GM12874 (cell line): Measurements from ENCODE around the gene NBEAL2.

Experiments used
- TF ChIP-seq, protein P1 (sequence below): IDR thresholded peaks from 2 replicates; pipeline ENCODE4 v1.5.1; 2011; ENCODE audit warnings: low read depth, mild to moderate bottlenecking, control low read depth, low read length, moderate library complexity; ENCODE audit not compliant: insufficient read depth

NBEAL2 gene

DNA sequence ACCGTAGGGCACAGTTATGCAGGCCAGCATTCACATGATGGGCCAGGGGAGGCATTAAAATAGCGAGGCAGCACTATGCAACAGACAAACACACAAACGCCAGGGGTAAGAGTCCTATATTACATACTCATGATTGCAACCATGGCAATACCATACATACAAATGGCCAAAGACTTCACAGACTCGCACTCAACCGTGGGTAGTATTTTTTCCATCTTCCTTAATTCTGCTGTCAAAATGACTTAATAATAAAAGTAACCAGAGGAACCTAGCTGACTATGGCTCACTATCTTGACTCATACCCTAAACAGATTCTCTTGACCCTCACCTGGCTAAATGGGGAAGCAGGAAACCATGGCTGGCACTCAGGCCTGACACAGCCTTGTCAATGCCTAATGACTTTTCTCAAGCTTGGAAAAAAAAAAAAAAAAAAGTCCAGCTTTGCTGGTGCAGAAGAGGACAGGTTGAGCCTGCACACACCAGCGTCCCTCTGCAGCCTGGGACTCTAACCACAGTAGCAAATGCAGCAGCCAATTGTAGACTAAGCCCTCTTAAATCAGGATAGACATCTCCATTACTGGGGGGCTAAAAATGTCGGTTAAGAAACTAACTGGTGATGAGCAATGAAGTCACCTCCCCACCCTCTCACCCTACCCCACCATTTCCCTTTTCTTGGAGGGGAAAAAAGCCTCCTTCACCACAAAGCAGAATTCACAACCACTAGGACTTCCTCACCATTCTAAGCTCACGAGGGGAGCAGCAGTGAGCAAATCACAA lies 26.0 kb upstream of the NBEAL2 start:
- TF ChIP-seq, protein P1, sequence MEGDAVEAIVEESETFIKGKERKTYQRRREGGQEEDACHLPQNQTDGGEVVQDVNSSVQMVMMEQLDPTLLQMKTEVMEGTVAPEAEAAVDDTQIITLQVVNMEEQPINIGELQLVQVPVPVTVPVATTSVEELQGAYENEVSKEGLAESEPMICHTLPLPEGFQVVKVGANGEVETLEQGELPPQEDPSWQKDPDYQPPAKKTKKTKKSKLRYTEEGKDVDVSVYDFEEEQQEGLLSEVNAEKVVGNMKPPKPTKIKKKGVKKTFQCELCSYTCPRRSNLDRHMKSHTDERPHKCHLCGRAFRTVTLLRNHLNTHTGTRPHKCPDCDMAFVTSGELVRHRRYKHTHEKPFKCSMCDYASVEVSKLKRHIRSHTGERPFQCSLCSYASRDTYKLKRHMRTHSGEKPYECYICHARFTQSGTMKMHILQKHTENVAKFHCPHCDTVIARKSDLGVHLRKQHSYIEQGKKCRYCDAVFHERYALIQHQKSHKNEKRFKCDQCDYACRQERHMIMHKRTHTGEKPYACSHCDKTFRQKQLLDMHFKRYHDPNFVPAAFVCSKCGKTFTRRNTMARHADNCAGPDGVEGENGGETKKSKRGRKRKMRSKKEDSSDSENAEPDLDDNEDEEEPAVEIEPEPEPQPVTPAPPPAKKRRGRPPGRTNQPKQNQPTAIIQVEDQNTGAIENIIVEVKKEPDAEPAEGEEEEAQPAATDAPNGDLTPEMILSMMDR: no peak

DNA sequence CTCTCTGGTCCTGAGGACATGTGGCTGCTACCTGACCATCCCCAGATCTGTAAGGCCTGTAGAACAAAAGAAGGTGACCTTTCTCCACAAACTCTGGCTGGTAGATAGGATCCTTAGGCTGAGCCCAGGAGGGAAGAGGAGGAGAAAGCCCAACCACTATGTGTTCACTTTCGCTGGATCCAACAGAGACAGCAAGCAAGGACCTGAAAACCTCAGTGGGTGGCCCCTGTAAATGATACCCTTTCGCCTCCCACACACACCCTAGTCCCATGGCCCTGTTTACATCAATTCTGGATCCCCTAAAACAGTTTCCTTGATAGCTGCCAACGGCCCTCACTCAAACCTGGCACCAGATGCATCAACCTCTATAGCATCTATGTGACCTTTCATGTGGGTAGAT lies 25.3 kb upstream of the NBEAL2 start:
- TF ChIP-seq, protein P1: no peak

DNA sequence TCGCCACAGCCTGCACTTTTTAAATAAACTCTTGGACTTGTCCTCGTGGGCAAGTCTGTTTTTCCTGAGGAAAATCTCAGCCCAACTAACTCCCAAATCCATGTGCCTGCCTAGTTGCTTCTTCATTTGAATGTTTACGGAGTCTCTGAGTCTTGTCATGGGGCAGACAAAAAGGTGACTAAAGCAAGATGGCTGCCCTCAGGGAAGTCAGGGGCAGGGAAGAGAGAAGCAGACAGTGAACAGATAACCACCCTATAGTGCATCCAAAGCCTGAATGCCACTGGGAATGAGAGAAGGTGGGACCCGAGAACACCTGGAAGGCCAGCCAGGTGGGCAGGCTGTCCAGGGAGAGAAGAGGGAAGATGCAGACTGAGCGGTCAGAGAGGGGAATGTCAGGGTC lies 24.3 kb upstream of the NBEAL2 start:
- TF ChIP-seq, protein P1: no peak

DNA sequence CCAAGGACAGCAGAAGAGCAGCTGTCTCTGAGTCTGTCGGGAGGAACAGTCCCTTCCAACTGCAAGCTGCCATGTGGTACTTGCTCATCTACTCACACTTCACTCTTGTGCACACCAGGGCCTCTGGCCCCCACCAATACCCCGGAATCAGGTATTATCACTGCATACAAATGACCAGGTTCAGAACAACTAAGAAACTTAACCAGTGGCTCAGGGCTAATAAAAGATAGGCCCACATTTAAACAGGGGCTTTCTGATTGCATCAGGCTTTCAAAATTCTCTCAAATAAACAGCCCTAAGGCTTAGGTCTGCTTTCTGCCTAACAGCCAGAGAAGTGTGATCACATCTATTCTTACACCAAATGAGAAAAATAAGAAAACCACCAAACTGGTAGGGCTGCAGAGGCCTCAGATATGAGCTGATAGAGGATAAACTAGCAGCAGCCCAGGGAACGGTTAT lies 23.6 kb upstream of the NBEAL2 start:
- TF ChIP-seq, protein P1: no peak

DNA sequence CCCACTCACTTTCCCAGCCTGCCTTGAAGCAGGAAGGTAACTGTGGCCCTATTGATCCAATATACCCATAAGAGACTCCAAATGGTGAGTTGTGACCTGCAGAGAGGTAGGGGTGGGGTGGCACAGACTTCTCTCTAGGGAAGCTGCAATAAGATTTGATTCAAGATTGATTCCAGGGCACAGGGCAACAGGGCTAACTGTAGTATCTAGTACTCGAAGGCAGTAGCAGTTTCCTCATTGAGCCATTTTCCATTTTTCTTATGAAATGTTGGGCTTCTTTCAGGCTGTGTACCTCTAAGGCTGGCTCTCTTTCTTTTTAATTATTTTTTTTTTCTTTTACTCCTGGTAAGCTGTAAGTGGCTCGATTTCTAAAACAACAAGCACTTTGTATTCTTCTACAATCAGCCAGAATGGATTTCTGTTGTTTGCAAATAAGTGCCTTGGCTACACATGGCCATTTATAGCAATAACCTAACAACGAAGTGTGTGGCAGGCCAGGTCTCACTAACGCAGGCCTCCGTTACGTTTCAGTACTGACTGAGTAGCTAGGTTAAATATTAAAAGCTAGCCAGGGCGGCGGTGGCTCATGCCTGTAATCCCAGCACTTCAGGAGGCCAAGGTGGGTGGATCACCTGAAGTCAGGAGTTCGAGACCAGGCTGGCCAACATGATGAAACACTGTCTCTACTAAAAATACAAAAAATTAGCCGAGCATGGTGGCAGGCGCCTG lies 22.2 kb upstream of the NBEAL2 start:
- TF ChIP-seq, protein P1: no peak

DNA sequence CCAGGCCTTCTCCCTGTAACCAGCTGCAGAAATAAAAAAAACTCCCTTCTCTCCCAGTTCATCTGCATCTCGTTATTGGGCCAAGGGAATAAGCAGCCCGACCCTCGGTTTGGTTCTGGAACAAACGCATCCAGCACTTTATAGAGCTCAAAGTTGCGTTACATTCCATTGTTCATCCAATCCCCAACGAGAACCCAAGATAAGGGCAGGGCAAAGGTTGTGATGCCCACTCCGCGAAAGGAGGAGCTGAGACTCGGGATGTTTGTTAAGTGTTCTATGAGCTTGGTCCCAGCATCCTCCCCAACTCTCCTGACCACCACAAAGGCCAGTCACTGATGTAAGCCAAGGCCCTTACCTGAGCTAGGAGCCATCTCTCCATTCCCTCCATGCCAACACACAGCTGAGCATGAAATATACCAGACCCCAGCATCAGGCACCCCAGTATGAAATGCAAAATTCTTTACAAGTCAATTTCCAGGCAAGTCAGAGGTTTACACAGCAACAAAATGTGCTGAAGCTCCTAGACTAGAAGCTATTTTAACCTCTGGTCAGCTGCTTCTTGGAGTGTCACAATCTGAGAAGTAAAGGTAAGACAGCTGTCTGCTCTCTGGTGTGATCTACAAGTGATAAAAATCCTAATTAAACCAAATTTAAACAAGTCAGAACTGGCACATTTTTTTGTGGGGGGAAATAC lies 20.9 kb upstream of the NBEAL2 start:
- TF ChIP-seq, protein P1: no peak

DNA sequence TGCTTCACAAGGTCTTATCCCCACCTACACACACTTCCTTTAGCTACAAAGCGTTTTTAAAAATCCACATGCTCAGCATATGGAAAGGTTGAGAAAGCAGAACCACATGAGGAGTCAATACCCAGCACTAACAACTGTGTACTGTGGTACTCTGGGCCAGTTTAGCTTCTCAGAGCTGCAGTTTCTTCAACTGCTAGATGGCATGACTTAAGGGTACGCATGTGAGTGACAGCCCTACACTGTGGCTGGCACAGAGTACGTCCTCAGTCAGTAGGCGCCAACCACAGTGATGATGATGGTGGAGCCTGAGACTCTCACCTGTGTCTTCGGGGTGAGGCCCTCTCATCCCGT lies 20.3 kb upstream of the NBEAL2 start:
- TF ChIP-seq, protein P1: no peak
